ENCODE measurements around the gene DIAPH2.

Gene DIAPH2

DNA sequence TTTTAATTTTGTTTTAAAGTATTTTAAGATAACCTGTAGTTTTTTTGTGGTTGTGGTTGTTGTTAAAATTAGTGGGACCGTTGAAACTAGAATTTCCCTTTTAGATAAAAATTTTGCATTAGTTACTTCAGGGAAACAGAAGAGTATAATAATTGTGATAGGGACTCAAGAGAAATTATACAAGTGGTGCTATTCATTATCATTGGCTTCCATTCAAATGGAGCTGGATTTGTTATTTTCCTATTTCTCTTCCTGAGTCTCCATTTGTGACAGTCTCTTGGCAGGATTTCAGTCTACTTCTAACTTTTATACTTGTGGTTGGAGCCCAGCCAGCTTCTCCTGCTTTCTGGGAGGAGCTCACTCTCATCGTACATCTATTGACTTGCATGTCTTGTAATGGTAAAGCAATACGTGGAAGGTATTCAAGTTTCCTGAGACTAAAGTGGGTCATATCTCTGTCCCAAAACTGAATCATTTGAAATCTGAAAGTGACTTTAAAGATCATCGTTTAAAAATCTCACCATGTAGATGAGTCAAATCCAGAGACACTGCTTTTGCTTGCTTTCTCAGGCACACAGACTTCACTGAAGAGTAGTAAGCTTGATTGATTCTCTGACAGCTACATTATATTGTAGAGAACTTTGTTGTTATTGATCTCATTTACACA, 354.9 kb downstream of the DIAPH2 start:
- no peak for DNase-seq (ENCODE audit: low read depth in 3 of 3, low spot score in 1 of 3)

- DNase-seq (ENCODE audit: low read depth in 3 of 3, low spot score in 1 of 3), result no peak
Measured at GRCh38 chrX:97045470-97045869, 360.8 kb downstream of the DIAPH2 start.

DNA sequence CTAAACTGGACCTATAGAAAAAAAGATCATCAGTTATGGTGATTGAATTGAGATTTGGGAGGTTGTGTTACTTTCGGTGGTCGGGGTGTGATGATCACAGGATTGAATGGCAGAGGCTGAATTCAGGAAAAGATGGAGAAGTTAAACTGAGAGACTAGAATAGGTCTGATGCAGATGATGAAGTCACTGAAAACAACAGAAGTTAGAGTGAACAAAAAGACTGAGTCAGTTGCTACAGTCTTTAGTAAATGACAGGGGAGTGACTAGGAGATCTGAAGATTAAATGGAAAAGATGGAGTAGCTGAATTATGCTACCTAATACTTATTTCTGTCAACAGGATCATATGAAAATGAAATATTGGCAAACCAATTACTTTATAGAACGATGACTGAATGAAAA, 362.2 kb downstream of the DIAPH2 start:
- DNase-seq (ENCODE audit: low read depth in 3 of 3, low spot score in 1 of 3), result no peak

- no peak for DNase-seq (ENCODE audit: low read depth in 3 of 3, low spot score in 1 of 3)
Measured at GRCh38 chrX:97050392-97050791, 365.8 kb downstream of the DIAPH2 start.

GRCh38 chrX:97057349-97057909, 372.8 kb downstream of the DIAPH2 start:
- no peak for DNase-seq (ENCODE audit: low read depth in 3 of 3, low spot score in 1 of 3)

GRCh38 chrX:97060020-97060419, 375.4 kb downstream of the DIAPH2 start:
- no peak for DNase-seq (ENCODE audit: low read depth in 3 of 3, low spot score in 1 of 3)

GRCh38 chrX:97065066-97065465, 380.4 kb downstream of the DIAPH2 start:
- no peak for DNase-seq (ENCODE audit: low read depth in 3 of 3, low spot score in 1 of 3)

GRCh38 chrX:97065973-97066372, 381.3 kb downstream of the DIAPH2 start:
- DNase-seq (ENCODE audit: low read depth in 3 of 3, low spot score in 1 of 3), result no peak

GRCh38 chrX:97066381-97066780, 381.7 kb downstream of the DIAPH2 start:
- no peak for DNase-seq (ENCODE audit: low read depth in 3 of 3, low spot score in 1 of 3)

GRCh38 chrX:97070346-97070745, 385.7 kb downstream of the DIAPH2 start:
- no peak for DNase-seq (ENCODE audit: low read depth in 3 of 3, low spot score in 1 of 3)

DNA sequence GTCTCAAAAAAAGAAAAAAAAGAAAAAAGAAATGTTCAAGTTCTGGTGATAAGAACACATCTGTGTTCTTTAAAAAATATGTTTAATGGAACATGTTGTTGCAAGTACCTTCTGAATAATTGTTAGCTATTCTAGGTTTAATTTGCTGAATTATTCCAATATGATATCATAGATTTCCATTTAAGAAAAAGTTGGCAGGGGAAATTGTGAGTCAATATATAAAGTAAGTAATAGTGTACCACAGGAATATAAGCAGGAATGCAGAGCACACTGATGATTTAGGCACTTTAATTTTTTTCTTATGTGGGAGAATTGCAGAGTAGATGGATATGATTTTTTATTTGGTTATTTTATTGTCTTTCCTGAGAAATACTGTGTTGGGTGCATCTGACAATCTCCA, 389.8 kb downstream of the DIAPH2 start:
- no peak for DNase-seq (ENCODE audit: low read depth in 3 of 3, low spot score in 1 of 3)

DNA sequence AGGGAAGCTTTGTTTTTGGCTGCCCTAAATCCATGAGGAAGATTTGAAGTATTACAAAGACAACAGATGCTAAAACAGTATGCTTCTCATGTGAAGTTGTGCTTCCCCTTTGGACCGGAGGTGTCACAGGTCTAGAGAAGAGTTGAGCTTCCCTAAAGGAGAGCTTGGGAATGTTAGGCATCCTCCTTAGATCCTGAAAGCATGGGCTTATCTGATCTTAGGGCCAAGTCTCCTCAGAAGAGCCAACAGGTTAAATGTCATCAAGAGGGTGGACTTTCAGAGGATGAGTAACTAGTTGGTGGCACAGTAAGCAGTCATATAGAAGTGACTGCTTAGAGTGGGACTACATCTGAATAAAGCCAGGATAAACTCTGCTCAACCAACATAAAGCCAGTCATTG, 404.5 kb downstream of the DIAPH2 start:
- no peak for DNase-seq (ENCODE audit: low read depth in 3 of 3, low spot score in 1 of 3)

GRCh38 chrX:97096385-97096784, 411.7 kb downstream of the DIAPH2 start:
- DNase-seq (ENCODE audit: low read depth in 3 of 3, low spot score in 1 of 3), result no peak

GRCh38 chrX:97102938-97103337, 418.3 kb downstream of the DIAPH2 start:
- no peak for DNase-seq (ENCODE audit: low read depth in 3 of 3, low spot score in 1 of 3)

- no peak for DNase-seq (ENCODE audit: low read depth in 3 of 3, low spot score in 1 of 3)
Measured at GRCh38 chrX:97109730-97110129, 425.1 kb downstream of the DIAPH2 start.

GRCh38 chrX:97117572-97117971, 432.9 kb downstream of the DIAPH2 start:
- DNase-seq (ENCODE audit: low read depth in 3 of 3, low spot score in 1 of 3), result no peak

DNA sequence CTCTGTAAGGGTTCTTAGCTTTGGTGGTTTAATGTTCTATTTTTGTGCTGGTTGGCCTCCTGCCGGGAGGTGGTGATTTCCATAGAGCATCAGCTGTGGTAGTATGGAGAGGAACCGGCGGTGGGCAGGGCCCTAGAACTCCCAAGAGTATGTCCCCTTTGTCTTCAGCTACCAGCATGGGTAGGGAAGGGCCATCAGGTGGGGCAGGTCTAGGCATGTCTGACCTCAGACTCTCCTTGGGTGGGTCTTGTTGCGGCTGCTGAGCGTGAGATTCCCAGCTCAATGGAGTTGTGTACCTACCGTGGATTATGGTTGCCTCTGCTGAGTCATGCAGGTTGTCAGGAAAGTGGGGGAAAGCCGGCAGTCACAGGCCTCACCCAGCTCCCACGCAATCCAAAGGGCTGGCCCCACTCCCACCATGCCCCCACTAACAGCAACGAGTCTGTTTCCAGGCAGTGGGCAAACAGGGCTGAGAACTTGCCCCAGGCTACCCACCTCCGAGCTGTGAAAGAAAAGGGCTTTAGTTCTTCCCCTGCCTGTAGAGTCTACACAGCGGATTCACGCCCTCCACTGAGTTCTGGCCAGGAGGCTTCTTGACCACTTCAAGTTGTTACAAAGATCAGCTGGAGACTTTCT, 434.9 kb downstream of the DIAPH2 start:
- no peak for DNase-seq (ENCODE audit: low read depth in 3 of 3, low spot score in 1 of 3)

- no peak for DNase-seq (ENCODE audit: low read depth in 3 of 3, low spot score in 1 of 3)
Measured at GRCh38 chrX:97123001-97123400, 438.4 kb downstream of the DIAPH2 start.

- DNase-seq (ENCODE audit: low read depth in 3 of 3, low spot score in 1 of 3), result no peak
Measured at GRCh38 chrX:97126020-97126419, 441.4 kb downstream of the DIAPH2 start.

GRCh38 chrX:97132664-97133415, 448.2 kb downstream of the DIAPH2 start:
- DNase-seq (ENCODE audit: low read depth in 3 of 3, low spot score in 1 of 3), result no peak

DNA sequence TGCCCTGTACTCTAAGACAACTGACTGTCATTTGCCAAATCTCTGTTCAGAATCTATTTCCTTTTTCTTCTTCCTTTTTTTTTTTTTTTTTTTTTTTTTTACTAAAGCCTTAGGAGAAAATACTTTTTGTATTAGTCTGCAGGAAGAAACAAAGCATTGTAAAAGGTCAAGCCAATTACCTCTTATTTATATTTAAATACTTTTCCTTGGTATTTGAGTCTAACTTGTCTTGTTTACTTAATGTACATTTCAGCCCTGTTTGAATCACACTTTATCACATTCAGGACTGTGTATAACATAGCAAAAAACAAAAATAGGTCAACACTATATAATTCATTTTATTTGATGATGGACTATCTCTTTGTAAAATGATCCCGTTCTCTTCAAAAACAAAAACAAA, 461.3 kb downstream of the DIAPH2 start:
- DNase-seq (ENCODE audit: low read depth in 3 of 3, low spot score in 1 of 3), result no peak

GRCh38 chrX:97155816-97156215, 471.2 kb downstream of the DIAPH2 start:
- no peak for DNase-seq (ENCODE audit: low read depth in 3 of 3, low spot score in 1 of 3)

Data from stimulated activated CD4-positive, alpha-beta T cell treated with anti-CD3 and anti-CD28 coated beads, TNF-alpha, amount 100 ng/mL, for 1 hour (primary cell).